IMR-90 (cell line): ENCODE measurements around the gene ABCA10. TPM values are rescaled to one million over a fixed set of nuclear protein-coding genes. Genes with fewer than 3 reads are reported as not detected.

ENCODE experiments used
- ATAC-seq: fragments of 200-7000 bp; cut with Tn5 transposase; 2 replicates; pipeline ENCODE4 v1.9.1; 2020; ENCODE audit warnings: low read depth, mild to moderate bottlenecking, moderate library complexity
- BruUV-seq: library from RNA; stranded (reverse); fragments of 400-500 nt; replicated peaks from 2 replicates; lab custom pipeline; 2021; lab: Mats Ljungman, UMichigan
- CTCF ChIA-PET: fragments of 300-600 bp; formaldehyde crosslinking; extraction: SDS; loops from one replicate; lab custom pipeline; 2021; ENCODE audit warnings: antibody characterized with exemption; lab: Yijun Ruan, JAX
- POLR2A ChIA-PET: fragments of 300-600 bp; sonication (Branson Sonifier 250); formaldehyde crosslinking; loops from one replicate; lab custom pipeline; 2022; ENCODE audit warnings: antibody characterized with exemption; ENCODE audit not compliant: unreplicated experiment; lab: Charles Lee
- DNase-seq: peaks from one replicate; pipeline ENCODE4 v3.0.0; 2013
- H2AFZ ChIP-seq: replicated peaks from 2 replicates; pipeline ENCODE3; 2013; ENCODE audit warnings: low read length, mild to moderate bottlenecking; ENCODE audit not compliant: poor library complexity
- H2AK5ac ChIP-seq: 2 replicates; pipeline ENCODE4 v1.6.1; 2013; ENCODE audit warnings: low read depth, low read length, inconsistent platforms
- H2AK9ac ChIP-seq: replicated peaks from 2 replicates; pipeline ENCODE3; 2013; ENCODE audit warnings: mild to moderate bottlenecking, low read depth, low read length, moderate library complexity; ENCODE audit not compliant: poor library complexity
- H2BK120ac ChIP-seq: 2 replicates; pipeline ENCODE4 v1.6.1; 2013; ENCODE audit warnings: low read depth, low read length, inconsistent platforms
- H2BK15ac ChIP-seq: 3 replicates; pipeline ENCODE4 v1.6.1; 2013; ENCODE audit warnings: low read depth, low read length, inconsistent platforms
- H2BK20ac ChIP-seq: 2 replicates; pipeline ENCODE4 v1.6.1; 2013; ENCODE audit warnings: low read depth, mild to moderate bottlenecking, inconsistent platforms, low read length, moderate library complexity
- H2BK5ac ChIP-seq: 2 replicates; pipeline ENCODE4 v1.6.1; 2013; ENCODE audit warnings: mild to moderate bottlenecking, low read depth, low read length, inconsistent platforms; ENCODE audit not compliant: poor library complexity, severe bottlenecking
- H3K14ac ChIP-seq: replicated peaks from 2 replicates; pipeline ENCODE4 v1.6.1; 2013; ENCODE audit warnings: low read depth, low read length, inconsistent platforms
- H3K18ac ChIP-seq: 2 replicates; pipeline ENCODE4 v1.6.1; 2013; ENCODE audit warnings: low read depth, low read length, control low read depth
- H3K23ac ChIP-seq: 2 replicates; pipeline ENCODE4 v1.6.1; 2013; ENCODE audit warnings: low read depth, low read length, inconsistent platforms
- H3K27ac ChIP-seq: 2 replicates; pipeline ENCODE4 v1.5.1; 2013; ENCODE audit warnings: mild to moderate bottlenecking, control low read depth, low read length; ENCODE audit not compliant: insufficient read depth
- H3K27me3 ChIP-seq: 2 replicates; pipeline ENCODE4 v1.6.1; 2013; ENCODE audit warnings: low read length; ENCODE audit not compliant: control insufficient read depth, insufficient read depth
- H3K36me3 ChIP-seq: 2 replicates; pipeline ENCODE4 v1.6.1; 2013; ENCODE audit warnings: low read length, mixed read lengths; ENCODE audit not compliant: control insufficient read depth, insufficient read depth
- H3K4ac ChIP-seq: 2 replicates; pipeline ENCODE4 v1.6.1; 2013; ENCODE audit warnings: low read depth, low read length, inconsistent platforms
- H3K4me1 ChIP-seq: 2 replicates; pipeline ENCODE4 v1.6.1; 2013; ENCODE audit warnings: low read length, mixed read lengths; ENCODE audit not compliant: control insufficient read depth, insufficient read depth
- H3K4me2 ChIP-seq: 2 replicates; pipeline ENCODE4 v1.6.1; 2013; ENCODE audit warnings: low read depth, mild to moderate bottlenecking, control low read depth, low read length, moderate library complexity
- H3K4me3 ChIP-seq: 2 replicates; pipeline ENCODE4 v1.5.1; 2013; ENCODE audit warnings: low read depth, mild to moderate bottlenecking, control low read depth, low read length, moderate library complexity; ENCODE audit not compliant: insufficient read depth
- H3K56ac ChIP-seq: 2 replicates; pipeline ENCODE4 v1.6.1; 2013; ENCODE audit warnings: low read length, inconsistent platforms; ENCODE audit not compliant: insufficient read depth; ENCODE audit errors: extremely low read depth
- H3K79me1 ChIP-seq, 2 experiments: 2 replicates each; pipeline ENCODE4 v1.6.1; 2013; ENCODE audit warnings: low read length in 2 of 2, inconsistent platforms in 1 of 2, low read depth in 1 of 2
- H3K9ac ChIP-seq: 2 replicates; pipeline ENCODE4 v1.6.1; 2013; ENCODE audit warnings: low read depth, low read length, control low read depth
- H3K9me1 ChIP-seq: 2 replicates; pipeline ENCODE4 v1.6.1; 2013; ENCODE audit warnings: low read length, inconsistent platforms; ENCODE audit not compliant: insufficient read depth
- H3K9me3 ChIP-seq: 2 replicates; pipeline ENCODE4 v1.6.1; 2013; ENCODE audit warnings: low read length; ENCODE audit not compliant: control insufficient read depth, insufficient read depth
- H4K20me1 ChIP-seq: 2 replicates; pipeline ENCODE4 v1.6.1; 2013; ENCODE audit warnings: low read length, inconsistent platforms; ENCODE audit not compliant: insufficient read depth
- H4K5ac ChIP-seq: 2 replicates; pipeline ENCODE4 v1.6.1; 2013; ENCODE audit warnings: mild to moderate bottlenecking, low read depth, low read length, control low read depth
- H4K8ac ChIP-seq, 2 experiments: 2 replicates each; pipeline ENCODE4 v1.6.1; 2013; ENCODE audit warnings: low read depth in 2 of 2, low read length in 2 of 2, control low read depth in 1 of 2, inconsistent platforms in 1 of 2
- H4K91ac ChIP-seq: 2 replicates; pipeline ENCODE4 v1.6.1; 2013; ENCODE audit warnings: low read depth, low read length, inconsistent platforms; ENCODE audit not compliant: insufficient read depth
- BHLHE40 ChIP-seq: fragments of 150-350 bp; IDR thresholded peaks from 2 replicates; pipeline ENCODE4 v1.6.1; 2016; ENCODE audit warnings: mild to moderate bottlenecking, low read depth, low read length
- CEBPB ChIP-seq: IDR thresholded peaks from 2 replicates; pipeline ENCODE4 v1.6.1; 2012; ENCODE audit warnings: low read depth, low read length, improper control_type of control experiment
- CHD1 ChIP-seq: IDR thresholded peaks from 2 replicates; pipeline ENCODE4 v1.6.1; 2012; ENCODE audit warnings: low read depth, low read length, improper control_type of control experiment
- FOS ChIP-seq: fragments of 150-350 bp; IDR thresholded peaks from 2 replicates; pipeline ENCODE4 v1.6.1; 2016; ENCODE audit warnings: low read depth, low read length
- MAFK ChIP-seq: IDR thresholded peaks from 2 replicates; pipeline ENCODE4 v1.6.1; 2012; ENCODE audit warnings: low read depth, low read length, improper control_type of control experiment
- MXI1 ChIP-seq: IDR thresholded peaks from 2 replicates; pipeline ENCODE4 v1.6.1; 2012; ENCODE audit warnings: low read depth, mild to moderate bottlenecking, low read length, moderate library complexity, borderline replicate concordance
- NFE2L2 ChIP-seq: fragments of 150-350 bp; IDR thresholded peaks from 2 replicates; pipeline ENCODE4 v1.6.1; 2016; ENCODE audit warnings: low read depth, mild to moderate bottlenecking, low read length
- POLR2A ChIP-seq: IDR thresholded peaks from 2 replicates; pipeline ENCODE4 v1.6.1; 2012; ENCODE audit warnings: mild to moderate bottlenecking, low read depth, low read length
- RAD21 ChIP-seq: IDR thresholded peaks from 2 replicates; pipeline ENCODE4 v1.6.1; 2012; ENCODE audit warnings: low read length, improper control_type of control experiment
- RCOR1 ChIP-seq: IDR thresholded peaks from 2 replicates; pipeline ENCODE4 v1.6.1; 2012; ENCODE audit warnings: mild to moderate bottlenecking, low read length, improper control_type of control experiment; ENCODE audit not compliant: insufficient replicate concordance
- SMC3 ChIP-seq: fragments of 150-350 bp; IDR thresholded peaks from 2 replicates; pipeline ENCODE4 v1.6.1; 2016; ENCODE audit warnings: low read depth, mild to moderate bottlenecking, antibody characterized with exemption, low read length, moderate library complexity
- WGBS, 2 experiments: methylation state at CpG; one replicate each; pipeline versions ENCODE4 v1.1.5 to v1.1.7; 2013; ENCODE audit warnings: missing lambda C conversion rate in 2 of 2; ENCODE audit not compliant: insufficient read length in 1 of 2; ENCODE audit errors: extremely low coverage in 2 of 2; 5-methylcytosine and 5-hydroxymethylcytosine counted together
- dilution Hi-C: fragments of 300-500 bp; cut with HindIII; formaldehyde crosslinking; loops from one replicate; pipeline ENCODE4 v1.14.3; 2018; ENCODE audit warnings: low sequenced_read_pairs; ENCODE audit not compliant: unreplicated experiment
- in situ Hi-C: fragments of 300-500 bp; cut with MboI; formaldehyde crosslinking; loops from 3 replicates; pipeline ENCODE4 v1.14.3; 2019; ENCODE audit warnings: low sequenced_read_pairs, inconsistent platforms, mixed read lengths
- intact Hi-C: fragments of 100-400 bp; cut with micrococcal nuclease; formaldehyde crosslinking; loops from 2 replicates; pipeline ENCODE4 v1.10.0; 2022
- polyA plus RNA-seq, 3 experiments: library from polyadenylated mRNA; depleted of rRNA; stranded (reverse); fragments of >200 nt; gene quantifications; 2 replicates each; pipeline ENCODE4 v1.2.3, GENCODE V29; 2012; ENCODE audit warnings: low replicate concordance in 1 of 3
- total RNA-seq: library from RNA; depleted of rRNA; stranded (reverse); fragments of >200 nt; gene quantifications from 2 replicates; pipeline ENCODE4 v1.2.3, GENCODE V29; 2012
- TF ChIP-seq, protein P1 (sequence below): fragments of 150-350 bp; IDR thresholded peaks from 2 replicates; pipeline ENCODE4 v1.6.1; 2016; ENCODE audit warnings: low read depth, mild to moderate bottlenecking, low read length, moderate library complexity, borderline replicate concordance
- TF ChIP-seq, protein P2 (sequence below): conservative IDR thresholded peaks from 2 replicates; pipeline ENCODE4 v1.5.1; 2012; ENCODE audit warnings: mild to moderate bottlenecking, low read depth, low read length, improper control_type of control experiment

ABCA10 gene
- total and polyA plus RNA-seq, 2 of the 4 experiments (the other 2 are of a cell fraction): under 0.01 to 0.03 TPM

DNA sequence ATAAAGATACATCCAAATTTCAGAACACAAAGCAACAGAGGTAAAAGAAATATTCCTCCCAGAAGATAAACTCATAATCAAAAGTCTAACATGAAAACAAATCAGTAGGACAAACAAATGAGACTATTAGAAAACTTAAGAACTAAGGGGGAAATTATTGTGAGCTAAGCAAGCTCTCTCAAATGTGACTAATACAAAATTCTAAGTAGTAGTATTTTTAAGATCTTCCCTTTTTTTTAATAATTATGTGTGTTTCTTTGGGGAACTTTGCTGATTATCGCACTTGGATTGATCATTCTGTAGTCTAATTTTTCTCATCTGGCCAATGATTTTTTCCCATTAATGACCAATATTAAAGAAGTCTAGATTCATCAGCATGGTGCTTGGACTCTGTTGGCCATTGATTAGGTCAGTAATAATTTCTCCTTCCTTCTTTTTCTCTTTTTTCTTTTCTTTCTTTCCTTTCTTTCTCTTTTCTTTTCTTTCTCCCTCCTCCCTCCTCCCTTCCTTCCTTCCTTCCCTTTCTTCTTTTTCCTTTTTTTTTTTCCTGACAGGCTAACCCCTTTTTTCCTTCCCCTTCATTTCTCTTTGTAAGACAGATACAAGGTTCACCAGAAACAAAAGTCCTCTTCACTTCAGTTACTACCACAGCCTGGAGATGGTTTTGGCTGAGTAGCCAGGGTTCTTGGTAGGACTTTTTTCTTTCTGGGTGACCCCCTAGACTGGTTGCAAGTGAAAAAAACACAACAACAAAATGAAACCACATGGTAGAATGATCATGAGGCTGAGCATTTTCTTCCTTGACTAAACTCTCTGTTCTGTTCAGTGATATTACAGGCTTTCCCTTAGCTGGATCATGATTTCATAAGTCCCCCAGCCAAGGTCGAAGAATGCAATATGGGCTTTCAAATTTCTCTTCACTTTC lies 84.0 kb downstream of the ABCA10 start (continued):
- no peak for TF ChIP-seq FOS

DNA sequence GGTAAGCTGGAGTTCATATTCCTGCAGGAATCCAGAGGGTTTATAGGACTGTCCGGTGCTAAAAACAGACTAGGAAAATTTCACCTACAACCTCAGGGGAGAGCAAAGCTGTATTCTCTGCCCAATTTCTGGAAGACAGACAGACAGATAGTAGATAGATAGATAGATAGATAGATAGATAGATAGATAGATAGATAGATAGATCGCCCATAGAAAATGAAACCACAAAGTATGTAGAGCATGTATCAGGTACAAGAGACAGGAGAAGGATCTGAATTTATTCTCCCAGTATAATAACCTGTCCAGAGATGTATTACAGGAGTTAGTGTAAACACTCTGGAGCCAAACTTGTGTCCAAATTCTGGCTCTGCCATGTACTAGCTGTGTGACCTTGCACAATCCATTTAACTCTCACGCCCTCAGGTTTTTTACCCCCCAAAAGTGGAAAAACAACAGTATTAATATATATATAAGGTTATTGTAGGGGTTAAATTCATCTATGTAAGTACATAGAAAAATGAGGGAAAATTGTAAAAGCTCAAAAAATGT lies 84.9 kb downstream of the ABCA10 start:
- Histone ChIP-seq H4K5ac (no peak overlapping the region), H2BK15ac (no peak overlapping the region), H3K18ac (no peak overlapping the region), H3K56ac (no peak overlapping the region), H3K23ac (no peak overlapping the region), H3K9me1 (no peaks in the 10 kb centered on the region), H4K91ac (no peak overlapping the region), H3K27me3 (no peaks in the 10 kb centered on the region), H3K4me3 (no peak overlapping the region), H3K9ac (no peak overlapping the region), H2BK5ac (no peak overlapping the region), H4K8ac (no peak overlapping the region), H2BK120ac (no peak overlapping the region), H2BK20ac (no peak overlapping the region), H3K4me2 (no peak overlapping the region), H3K14ac (no peak overlapping the region), H4K20me1 (no peaks in the 10 kb centered on the region), H3K27ac (no peak overlapping the region), H2AK9ac (no peak overlapping the region), H3K4ac (no peak overlapping the region), H2AK5ac (no peak overlapping the region), H3K9me3 (no peaks in the 10 kb centered on the region), H3K36me3 (no peaks in the 10 kb centered on the region), H2AFZ (no peak overlapping the region), H3K79me1 (no peaks in the 10 kb centered on the region), H3K4me1 (peaks cover 5% of the 10 kb centered on the region; the same call in 1 of the 2 replicates)
- DNase-seq (no peak), ATAC-seq (no peak)
- in situ Hi-C loops: no loop called here
- intact Hi-C loops: no loop called here
- no CpG with 5 or more reads among the region's 3 CpGs for WGBS, 2 experiments
- dilution Hi-C loops: no loop called here
- no TSS peak for BruUV-seq
- ChIA-PET CTCF (no interaction called here), POLR2A (no interaction called here)
- no peak for TF ChIP-seq BHLHE40
- TF ChIP-seq, protein P1, sequence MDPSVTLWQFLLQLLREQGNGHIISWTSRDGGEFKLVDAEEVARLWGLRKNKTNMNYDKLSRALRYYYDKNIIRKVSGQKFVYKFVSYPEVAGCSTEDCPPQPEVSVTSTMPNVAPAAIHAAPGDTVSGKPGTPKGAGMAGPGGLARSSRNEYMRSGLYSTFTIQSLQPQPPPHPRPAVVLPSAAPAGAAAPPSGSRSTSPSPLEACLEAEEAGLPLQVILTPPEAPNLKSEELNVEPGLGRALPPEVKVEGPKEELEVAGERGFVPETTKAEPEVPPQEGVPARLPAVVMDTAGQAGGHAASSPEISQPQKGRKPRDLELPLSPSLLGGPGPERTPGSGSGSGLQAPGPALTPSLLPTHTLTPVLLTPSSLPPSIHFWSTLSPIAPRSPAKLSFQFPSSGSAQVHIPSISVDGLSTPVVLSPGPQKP: no peak
- TF ChIP-seq RCOR1: no peak
- no peak for TF ChIP-seq CEBPB
- no peak for TF ChIP-seq MXI1
- no peak for TF ChIP-seq RAD21
- TF ChIP-seq, protein P2, sequence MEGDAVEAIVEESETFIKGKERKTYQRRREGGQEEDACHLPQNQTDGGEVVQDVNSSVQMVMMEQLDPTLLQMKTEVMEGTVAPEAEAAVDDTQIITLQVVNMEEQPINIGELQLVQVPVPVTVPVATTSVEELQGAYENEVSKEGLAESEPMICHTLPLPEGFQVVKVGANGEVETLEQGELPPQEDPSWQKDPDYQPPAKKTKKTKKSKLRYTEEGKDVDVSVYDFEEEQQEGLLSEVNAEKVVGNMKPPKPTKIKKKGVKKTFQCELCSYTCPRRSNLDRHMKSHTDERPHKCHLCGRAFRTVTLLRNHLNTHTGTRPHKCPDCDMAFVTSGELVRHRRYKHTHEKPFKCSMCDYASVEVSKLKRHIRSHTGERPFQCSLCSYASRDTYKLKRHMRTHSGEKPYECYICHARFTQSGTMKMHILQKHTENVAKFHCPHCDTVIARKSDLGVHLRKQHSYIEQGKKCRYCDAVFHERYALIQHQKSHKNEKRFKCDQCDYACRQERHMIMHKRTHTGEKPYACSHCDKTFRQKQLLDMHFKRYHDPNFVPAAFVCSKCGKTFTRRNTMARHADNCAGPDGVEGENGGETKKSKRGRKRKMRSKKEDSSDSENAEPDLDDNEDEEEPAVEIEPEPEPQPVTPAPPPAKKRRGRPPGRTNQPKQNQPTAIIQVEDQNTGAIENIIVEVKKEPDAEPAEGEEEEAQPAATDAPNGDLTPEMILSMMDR: no peak
- TF ChIP-seq SMC3: no peak
- no peak for TF ChIP-seq NFE2L2
- no peak for TF ChIP-seq CHD1
- TF ChIP-seq POLR2A: no peak
- TF ChIP-seq FOS: no peak
- TF ChIP-seq MAFK: no peak
